NCI-H2196 (cell line): ENCODE measurements around the gene TANC1.
A peak's percentile ranks its signal among the peaks of the same experiment; 100 is the strongest.
"Not testable (repeated sequence)": the region's sequence is repeated elsewhere in the genome, so short reads cannot be mapped to it uniquely, and the experiment has no call there.

Source experiments
- DNase-seq: peaks from one replicate; lab custom pipeline; 2025; ENCODE audit not compliant: unreplicated experiment; lab: John Stamatoyannopoulos, UW

Gene TANC1

DNA sequence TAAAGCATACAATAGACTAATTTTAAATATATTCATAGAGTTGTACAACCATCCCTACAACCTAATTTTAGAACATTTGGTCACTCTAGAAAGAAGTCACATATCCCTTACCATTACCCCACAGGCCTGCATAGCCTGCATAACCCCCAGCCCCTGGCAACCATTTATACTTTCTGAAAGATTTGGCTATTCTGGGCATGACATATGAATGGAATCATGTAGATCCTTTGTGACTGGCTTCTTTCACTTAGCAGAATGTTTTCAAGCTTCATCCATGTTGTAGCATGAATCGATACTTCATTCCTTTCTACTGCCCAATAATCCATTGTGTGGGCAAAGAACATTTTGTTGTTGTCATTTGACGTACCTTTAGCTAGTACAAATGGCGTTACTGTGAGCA lies 166.5 kb downstream of the TANC1 start:
- DNase-seq = no peak

- DNase-seq = no peak
Observed at GRCh38 chr2:159136391-159136790, 168.0 kb downstream of the TANC1 start.

GRCh38 chr2:159137511-159138241 lies 169.2 kb downstream of the TANC1 start:
- no peak for DNase-seq

DNA sequence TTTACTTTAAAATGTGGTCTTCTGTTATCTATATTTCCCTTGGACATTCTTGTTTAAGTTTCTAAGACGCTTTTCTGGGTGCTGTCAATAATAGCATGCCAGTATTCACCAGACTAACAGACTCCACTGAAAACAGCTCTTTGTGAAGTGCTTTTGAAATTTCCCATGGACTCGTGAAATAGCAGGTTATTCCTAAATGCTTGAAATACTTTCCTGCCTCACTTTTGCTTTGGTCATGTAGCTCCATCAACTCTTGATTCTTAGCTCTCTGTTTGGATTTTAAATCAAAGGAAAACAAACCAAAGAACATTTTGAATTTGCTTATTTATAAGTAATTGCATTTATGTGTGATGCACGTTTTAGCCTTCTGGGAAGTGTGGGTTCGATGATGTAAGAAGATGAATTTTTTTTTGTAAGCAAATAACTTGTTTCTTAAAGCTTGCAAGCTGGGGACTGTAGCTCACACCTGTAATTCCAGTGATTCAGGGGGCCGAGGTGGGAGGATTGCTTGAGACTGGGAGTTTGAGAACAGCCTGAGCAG lies 170.3 kb downstream of the TANC1 start:
- DNase-seq = no peak

GRCh38 chr2:159139216-159139933 lies 170.9 kb downstream of the TANC1 start:
- no peak for DNase-seq

DNA sequence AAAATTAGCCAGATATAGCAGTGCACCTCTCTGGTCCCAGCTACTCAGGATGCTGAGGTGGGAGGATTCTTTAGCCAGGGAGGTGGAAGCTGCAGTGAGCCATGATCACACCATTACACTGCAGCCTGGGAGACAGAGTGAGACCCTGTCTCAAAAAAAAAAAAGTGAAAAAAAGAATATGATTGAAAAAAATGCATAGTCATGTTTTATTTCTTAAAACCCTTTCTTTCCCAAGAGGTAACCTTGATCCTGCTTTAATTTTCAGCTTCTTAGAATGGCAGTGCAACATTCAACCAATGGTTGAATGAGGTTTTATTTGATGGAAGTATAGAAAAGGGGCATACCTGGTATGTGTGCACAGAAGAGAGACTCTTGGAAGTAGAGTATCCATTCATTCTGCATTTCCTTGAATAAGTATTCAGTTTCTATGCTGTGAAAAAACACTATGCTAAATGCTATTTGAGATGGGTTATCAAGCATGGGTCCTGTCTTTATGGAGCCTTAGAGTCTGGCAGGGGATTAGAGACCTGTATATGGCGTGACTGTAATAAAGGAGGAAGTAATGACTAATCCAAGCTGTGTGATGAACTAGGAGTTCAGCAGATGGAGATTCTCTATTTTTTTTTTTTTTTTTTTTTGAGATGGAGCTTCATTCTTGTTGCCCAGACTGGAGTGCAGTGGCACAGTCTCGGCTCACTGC lies 171.8 kb downstream of the TANC1 start:
- DNase-seq = no peak

DNA sequence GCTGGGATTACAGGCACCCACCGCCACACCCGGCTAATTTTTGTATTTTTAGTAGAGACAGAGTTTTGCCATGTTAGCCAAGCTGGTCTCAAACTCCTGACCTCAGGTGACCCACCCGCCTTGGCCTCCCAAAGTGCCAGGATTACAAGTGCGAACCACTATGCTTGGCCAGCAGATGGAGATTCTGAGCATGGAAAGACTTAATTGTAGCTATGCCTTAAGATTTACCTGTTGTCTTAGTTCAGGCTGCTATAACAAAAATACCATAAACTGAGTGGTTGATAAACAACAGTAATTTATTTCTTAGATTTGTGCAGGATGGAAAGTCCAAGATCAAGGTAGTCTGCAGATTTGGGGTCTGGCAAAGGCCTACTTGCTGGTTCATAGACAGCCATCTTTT lies 172.4 kb downstream of the TANC1 start:
- DNase-seq = not testable (repeated sequence)

- no peak for DNase-seq
Observed at GRCh38 chr2:159144776-159145614, 176.6 kb downstream of the TANC1 start.

GRCh38 chr2:159145745-159146354 lies 177.4 kb downstream of the TANC1 start:
- no peak for DNase-seq

DNA sequence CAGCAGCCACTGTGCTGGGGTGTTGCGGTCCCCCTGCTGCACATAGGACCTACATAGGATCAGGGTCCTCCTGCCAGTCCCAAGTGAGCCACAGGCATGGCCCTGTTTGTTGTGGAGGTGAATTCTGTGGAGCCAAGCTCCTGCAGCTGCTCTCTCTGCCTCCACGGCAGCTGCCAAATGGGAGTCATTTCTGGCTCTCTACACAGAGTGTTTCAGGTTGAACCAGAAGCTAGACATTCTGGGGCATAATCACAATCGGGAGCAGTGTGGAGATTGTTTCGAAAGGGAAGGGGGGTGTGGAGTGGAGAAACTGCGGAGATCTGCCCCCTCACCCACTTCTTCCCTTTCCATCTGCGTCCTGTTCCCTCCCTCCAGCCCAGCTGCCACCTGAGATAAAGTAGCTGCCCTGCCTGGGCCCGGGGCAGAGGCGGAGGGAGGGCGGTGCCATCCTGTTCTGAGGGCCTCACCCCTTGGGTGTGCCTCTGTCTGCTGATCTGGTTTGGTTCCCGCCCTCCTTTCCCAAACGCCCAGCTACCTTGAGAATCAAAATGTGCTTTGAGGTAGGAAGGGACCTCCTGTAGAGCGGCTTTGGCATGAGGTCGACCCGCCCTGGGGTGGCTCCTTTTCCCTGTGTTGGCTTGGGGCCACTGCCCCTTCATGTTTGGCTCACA lies 178.7 kb downstream of the TANC1 start:
- DNase-seq = peak; percentile 33

DNA sequence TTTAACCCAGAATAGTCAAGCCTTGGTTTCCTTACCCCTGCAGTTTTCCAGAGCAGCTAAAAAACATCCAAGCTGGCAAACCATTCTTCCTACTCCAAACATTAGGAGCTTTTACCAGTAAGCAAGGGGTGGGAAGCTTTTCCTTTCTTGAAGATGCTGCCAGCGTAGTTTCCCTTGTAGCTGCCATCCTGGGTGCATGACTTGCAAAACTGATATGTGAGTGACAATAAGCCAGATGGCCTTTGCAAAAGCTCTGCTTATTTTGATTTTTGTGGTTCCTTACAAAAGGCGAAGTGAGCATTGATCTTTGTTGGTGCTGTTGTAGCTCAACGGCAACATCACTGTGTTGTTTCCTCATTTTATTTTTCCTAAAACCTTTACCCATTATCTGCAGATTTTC lies 179.2 kb downstream of the TANC1 start:
- no peak for DNase-seq

- DNase-seq = no peak
Observed at GRCh38 chr2:159148901-159149300, 180.5 kb downstream of the TANC1 start.

DNA sequence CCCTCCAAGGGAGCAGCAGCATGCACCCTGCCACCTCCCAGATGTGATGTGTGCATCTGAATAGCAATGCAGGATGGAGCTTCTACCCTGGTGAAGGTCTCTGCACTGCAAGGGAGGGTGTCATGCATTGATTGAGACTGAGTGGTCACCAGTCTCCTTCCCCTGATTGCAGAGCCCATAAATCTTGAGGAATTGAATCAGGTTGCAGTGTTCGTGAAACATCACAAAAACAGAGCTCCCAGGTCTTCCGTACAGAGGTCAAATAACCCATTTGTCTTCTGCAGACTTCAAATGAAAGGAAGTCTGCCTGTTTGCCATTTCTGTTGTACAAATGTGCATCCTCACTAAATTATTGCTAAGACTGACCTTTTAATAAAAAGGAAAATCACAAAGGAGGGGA lies 181.3 kb downstream of the TANC1 start:
- DNase-seq = no peak

- no peak for DNase-seq
Observed at GRCh38 chr2:159150280-159150746, 181.9 kb downstream of the TANC1 start.

GRCh38 chr2:159151198-159152127 lies 183.0 kb downstream of the TANC1 start:
- no peak for DNase-seq

- no peak for DNase-seq
Observed at GRCh38 chr2:159152128-159152778, 183.8 kb downstream of the TANC1 start.

DNA sequence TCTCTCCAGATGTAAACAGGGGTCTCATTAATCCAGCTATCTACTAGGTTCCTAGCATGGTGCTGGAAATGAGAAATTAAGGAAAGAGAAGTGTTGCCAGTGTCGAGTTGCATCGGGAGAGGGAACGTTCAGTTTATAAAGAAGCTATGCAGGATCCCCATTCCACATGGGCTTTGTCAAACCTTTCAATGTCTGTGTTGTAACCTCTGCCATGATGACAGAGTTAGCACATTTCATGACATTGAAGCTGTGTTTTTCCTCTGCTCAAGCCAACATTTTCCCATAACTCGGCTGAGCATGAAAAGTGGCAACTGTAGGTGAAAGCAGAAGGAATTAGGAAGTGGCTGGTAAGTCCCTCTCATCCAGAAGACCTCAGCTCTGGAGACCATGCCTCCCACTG lies 184.6 kb downstream of the TANC1 start:
- DNase-seq = no peak

DNA sequence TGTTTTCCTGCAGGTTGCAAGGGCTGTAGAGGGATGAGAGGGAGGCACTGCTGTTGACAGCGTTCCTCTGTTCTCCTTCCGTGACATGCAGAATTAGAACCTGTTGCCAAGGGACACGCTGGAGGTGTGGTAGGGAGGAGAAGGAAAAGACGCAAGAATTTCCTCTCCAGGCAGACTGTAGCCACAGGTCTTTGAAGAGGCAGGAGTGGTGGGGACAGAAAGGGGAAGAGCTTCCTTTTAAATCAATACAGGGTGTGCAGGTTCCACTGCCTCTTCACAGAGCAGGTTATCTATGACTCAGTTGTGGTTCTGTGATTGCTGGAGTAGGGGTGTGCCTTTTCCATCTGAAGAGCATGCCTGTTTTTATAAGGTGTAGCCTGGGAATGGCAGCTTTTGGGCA lies 185.0 kb downstream of the TANC1 start:
- no peak for DNase-seq
